Activated CD4-positive, alpha-beta T cell treated with anti-CD3 and anti-CD28 coated beads, Interleukin-2, amount 50 U/mL, for 4 hours (primary cell): ENCODE results near the gene SLC12A8.

Source experiments
- DNase-seq, 2 experiments: peaks; one replicate each; pipeline ENCODE4 v3.0.0-alpha.2; 2020

SLC12A8 gene

GRCh38 chr3:125069968-125070745 lies 142.4 kb downstream of the SLC12A8 start:
- no peak for DNase-seq

GRCh38 chr3:125069452-125069851 lies 143.1 kb downstream of the SLC12A8 start:
- no peak for DNase-seq

GRCh38 chr3:125068265-125068664 lies 144.3 kb downstream of the SLC12A8 start:
- no peak for DNase-seq

GRCh38 chr3:125067225-125067624 lies 145.3 kb downstream of the SLC12A8 start:
- no peak for DNase-seq

- no peak for DNase-seq
Observed at GRCh38 chr3:125062904-125063618, 149.5 kb downstream of the SLC12A8 start.

- DNase-seq: no peak
Observed at GRCh38 chr3:125061646-125062045, 150.9 kb downstream of the SLC12A8 start.

- no peak for DNase-seq
Observed at GRCh38 chr3:125061170-125061569, 151.4 kb downstream of the SLC12A8 start.

- no peak for DNase-seq
Observed at GRCh38 chr3:125059488-125060245, 152.9 kb downstream of the SLC12A8 start.

GRCh38 chr3:125058959-125059358 lies 153.6 kb downstream of the SLC12A8 start:
- no peak for DNase-seq

GRCh38 chr3:125058529-125058928 lies 154.0 kb downstream of the SLC12A8 start:
- DNase-seq: no peak

GRCh38 chr3:125057186-125057850 lies 155.2 kb downstream of the SLC12A8 start:
- no peak for DNase-seq

- peak; percentile 68 to 72 for DNase-seq
Observed at GRCh38 chr3:125055913-125056745, 156.4 kb downstream of the SLC12A8 start, which contains the start of gene HEG1. HEG1 (minus strand) TSS chr3:125055997; CDS start chr3:125055890, 107 bp downstream.

GRCh38 chr3:125055331-125055912 lies 157.1 kb downstream of the SLC12A8 start:
- peak; percentile 14 to 15 for DNase-seq

- DNase-seq: no peak
Observed at GRCh38 chr3:125054449-125055329, 157.9 kb downstream of the SLC12A8 start.

- DNase-seq: no peak
Observed at GRCh38 chr3:125054062-125054448, 158.5 kb downstream of the SLC12A8 start.

- no peak for DNase-seq
Observed at GRCh38 chr3:125053304-125053699, 159.2 kb downstream of the SLC12A8 start.

GRCh38 chr3:125052624-125053303 lies 159.8 kb downstream of the SLC12A8 start:
- DNase-seq: no peak

GRCh38 chr3:125051715-125052581 lies 160.6 kb downstream of the SLC12A8 start:
- peak; percentile 69 to 75 for DNase-seq

- DNase-seq: no peak
Observed at GRCh38 chr3:125051205-125051604, 161.3 kb downstream of the SLC12A8 start.
